GM18909 (cell line): ENCODE results near the gene MIA.
"Not testable (repeated sequence)": the region's sequence is repeated elsewhere in the genome, so short reads cannot be mapped to it uniquely, and the experiment has no call there.

Experiments
- ATAC-seq: cut with Tn5 transposase; IDR thresholded peaks from one replicate; pipeline ENCODE4 v1.9.1; 2021; ENCODE audit warnings: mild to moderate bottlenecking; ENCODE audit not compliant: unreplicated experiment, poor library complexity

MIA gene

GRCh38 chr19:40750058-40750873 is 25.1 kb upstream of the MIA start, which contains the start of gene ACTMAP:
Gene ACTMAP, minus strand, starts transcription at chr19:40750477. Its CDS starts 674 bp downstream, at chr19:40749803.
- ATAC-seq, result peak; percentile 86

DNA sequence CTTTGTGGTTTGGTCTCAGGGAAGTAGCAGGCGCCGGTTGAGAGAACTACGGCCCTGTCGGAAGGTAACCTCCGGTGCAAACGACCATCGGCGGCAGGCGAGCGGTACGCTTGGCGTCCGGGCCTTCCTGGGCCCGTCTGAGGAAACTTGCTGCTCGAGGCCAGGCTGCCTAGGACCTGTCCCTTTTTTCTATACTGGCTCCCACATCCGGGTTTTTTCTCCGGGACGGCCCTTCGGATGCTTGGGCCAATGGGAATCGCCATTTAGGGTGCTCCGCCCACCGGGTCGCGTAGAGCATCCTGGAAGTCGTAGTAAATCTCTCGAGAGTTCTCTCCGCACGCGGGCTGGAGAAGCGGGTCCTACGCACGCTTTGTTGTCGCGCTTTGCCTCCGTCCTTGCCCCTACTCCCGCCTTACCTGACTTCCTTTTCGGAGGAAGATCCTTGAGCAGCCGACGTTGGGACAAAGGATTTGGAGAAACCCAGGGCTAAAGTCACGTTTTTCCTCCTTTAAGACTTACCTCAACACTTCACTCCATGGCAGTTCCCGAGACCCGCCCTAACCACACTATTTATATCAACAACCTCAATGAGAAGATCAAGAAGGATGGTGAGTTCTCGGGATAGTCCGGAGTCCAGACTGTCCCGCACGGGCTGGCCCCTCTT is 24.3 kb upstream of the MIA start, which contains the start of gene SNRPA:
SNRPA (plus strand) TSS at position 330 of the 664 bp plus-strand sequence; CDS start at position 536, 206 bp downstream.
- ATAC-seq, result peak; percentile 50

- ATAC-seq, result no peak
Observed at GRCh38 chr19:40752257-40752781, 23.0 kb upstream of the MIA start.

DNA sequence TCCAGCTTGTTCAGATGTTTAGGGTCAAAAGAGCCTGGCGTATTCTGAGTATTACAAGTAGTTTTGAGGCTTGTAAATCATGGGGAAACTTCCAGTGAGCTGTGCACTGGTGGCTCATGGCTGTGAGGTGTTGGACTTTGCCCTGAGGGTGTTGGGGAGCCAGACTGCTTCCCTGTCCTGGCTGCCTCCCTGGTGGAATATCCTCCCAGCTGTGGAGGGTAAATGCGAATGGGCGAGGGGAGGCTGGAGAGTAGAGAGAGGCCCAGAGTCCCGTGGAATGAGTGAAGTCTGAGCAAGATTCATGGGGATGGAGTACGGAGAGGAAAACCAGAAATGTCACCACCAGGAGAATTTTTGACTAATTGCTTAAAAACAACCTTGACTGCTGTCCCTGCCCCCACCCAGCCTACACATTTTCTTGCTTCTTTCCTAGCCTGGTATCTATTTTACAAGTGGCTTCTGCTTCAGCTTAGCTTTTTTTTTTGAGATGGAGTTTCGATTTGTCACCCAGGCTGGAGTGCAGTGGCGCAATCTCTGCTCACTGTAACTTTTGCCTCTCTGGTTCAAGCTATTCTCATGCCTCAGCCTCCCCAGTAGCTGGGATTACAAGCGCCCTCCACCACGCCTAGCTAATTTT is 20.6 kb upstream of the MIA start:
- ATAC-seq, result no peak

- ATAC-seq, result no peak
Observed at GRCh38 chr19:40755248-40755624, 20.1 kb upstream of the MIA start.

DNA sequence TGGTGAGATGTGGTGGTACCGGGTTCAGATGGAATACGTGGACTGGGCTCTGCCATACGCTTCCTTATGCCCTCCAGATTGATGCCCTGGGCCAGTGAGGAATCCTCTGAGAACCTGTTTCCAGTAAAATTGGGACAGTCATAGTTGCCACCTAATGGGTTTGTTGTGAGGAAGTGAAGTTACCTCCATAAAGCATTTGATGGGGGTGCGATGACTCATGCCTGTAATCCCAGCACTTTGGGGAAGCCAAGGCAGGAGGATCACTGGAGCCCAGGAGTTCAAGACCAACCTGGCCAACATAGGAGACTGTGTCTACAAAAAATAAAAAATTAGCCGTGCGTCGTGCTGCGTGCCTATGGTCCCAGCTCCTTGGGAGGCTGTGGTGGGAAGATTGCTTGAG is 19.5 kb upstream of the MIA start:
- no peak for ATAC-seq

- ATAC-seq, result no peak
Observed at GRCh38 chr19:40756502-40757110, 18.7 kb upstream of the MIA start.

DNA sequence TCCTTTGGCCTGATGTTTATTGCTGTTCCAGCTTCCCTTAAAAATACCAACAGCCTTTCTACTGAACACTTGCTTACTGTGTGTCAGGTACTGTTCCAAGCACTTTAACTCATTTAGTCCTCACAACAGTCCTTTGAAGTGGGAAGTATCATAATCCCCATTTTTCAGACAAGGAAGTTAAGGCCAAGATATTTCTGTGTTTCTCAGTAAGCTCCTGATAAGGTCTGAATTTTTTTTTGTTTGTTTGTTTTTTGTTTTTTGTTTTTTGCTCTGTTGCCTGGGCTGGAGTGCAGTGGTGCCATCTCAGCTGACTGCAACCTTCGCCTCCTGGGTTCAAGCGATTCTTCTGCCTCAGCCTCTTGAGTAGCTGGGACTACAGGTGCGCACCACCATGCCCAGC is 16.8 kb upstream of the MIA start:
- ATAC-seq, result no peak

- no peak for ATAC-seq
Observed at GRCh38 chr19:40759352-40759751, 16.0 kb upstream of the MIA start.

GRCh38 chr19:40762754-40763470 is 12.4 kb upstream of the MIA start:
- ATAC-seq, result no peak

- no peak for ATAC-seq
Observed at GRCh38 chr19:40763526-40763925, 11.8 kb upstream of the MIA start.

DNA sequence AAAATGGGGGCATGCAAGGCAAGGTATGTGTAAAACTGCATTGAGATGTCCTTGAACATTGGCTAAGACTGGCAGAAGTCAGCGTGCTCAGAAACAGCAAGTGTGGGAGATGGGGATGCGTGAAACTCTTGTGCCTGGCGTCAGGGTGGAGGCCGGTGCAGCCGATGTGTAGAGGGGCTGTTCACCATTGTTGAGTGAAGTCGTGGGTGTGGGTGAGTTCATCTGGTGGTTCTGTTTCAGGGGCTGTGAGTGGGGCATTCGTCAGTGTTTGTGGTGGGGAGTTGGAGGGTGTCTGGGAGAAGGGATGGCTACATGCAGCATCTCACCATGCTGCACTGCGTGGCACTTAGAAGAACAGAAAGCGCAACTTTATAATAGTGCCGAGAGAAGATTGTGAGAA is 11.4 kb upstream of the MIA start:
- no peak for ATAC-seq

DNA sequence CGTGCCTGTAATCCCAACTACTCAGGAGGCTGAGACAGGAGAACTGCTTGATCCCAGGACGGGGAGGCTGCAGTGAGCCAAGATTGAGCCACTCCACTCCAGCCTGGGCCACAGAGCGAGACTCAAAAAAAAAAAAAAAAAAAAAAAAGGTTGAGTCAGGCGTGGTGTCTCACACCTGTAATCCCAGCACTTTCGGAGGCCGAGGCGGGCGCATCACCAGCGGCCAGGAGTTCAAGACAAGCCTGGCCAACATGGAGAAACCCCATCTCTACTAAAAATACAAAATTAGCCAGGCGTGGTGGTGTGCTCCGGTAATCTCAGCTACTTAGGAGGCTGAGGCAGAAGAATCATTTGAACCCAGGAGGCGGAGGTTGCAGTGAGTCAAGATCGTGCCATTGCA is 8.9 kb upstream of the MIA start:
- ATAC-seq, result not testable (repeated sequence)

GRCh38 chr19:40768869-40769268 is 6.5 kb upstream of the MIA start:
- no peak for ATAC-seq

DNA sequence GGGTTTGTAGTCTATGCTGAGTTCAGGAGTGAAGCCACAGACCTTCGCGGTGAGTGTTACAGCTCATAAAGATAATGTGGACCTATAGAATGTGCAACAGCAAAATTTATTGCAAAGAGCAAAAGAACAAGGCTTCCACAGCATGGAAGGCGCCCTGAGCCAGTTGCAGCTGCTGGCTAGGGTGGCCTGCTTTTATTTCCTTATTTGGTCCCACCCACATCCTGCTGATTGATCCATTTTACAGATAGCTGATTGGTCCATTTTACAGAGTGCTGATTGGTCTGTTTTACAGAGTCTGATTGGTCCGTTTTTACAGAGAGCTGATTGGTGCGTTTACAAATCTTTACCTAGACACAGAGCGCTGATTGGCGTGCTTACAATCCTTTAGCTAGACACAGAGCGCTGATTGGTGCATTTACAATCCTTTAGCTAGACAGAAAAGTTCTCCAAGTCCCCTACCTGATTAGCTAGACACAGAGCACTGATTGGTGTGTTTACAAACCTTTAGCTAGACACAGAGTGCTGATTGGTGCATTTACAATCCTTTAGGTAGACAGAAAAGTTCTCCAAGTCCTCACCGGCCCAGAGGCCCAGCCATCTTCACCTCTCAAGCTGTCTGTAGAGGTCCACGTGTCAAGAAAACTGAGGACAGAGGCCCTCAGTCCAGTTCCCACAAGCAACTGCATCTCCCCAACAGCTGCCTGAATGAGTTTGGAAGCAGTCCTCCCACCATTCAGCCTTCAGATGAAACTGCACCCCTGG is 4.0 kb upstream of the MIA start:
- not testable (repeated sequence) for ATAC-seq

DNA sequence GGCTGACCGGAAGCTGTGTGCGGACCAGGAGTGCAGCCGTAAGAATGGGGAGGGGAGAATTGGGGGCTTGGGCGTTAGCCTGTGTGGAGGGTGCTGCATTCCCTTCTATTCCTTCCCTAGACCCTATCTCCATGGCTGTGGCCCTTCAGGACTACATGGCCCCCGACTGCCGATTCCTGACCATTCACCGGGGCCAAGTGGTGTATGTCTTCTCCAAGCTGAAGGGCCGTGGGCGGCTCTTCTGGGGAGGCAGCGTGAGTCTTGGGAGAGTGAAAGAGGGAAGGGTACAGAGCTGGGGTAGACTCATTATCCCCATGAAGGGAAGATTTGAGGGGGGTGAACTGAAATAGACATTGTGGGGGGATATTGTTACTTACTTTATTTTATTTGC is 306 bp downstream of the MIA start:
- ATAC-seq, result no peak

DNA sequence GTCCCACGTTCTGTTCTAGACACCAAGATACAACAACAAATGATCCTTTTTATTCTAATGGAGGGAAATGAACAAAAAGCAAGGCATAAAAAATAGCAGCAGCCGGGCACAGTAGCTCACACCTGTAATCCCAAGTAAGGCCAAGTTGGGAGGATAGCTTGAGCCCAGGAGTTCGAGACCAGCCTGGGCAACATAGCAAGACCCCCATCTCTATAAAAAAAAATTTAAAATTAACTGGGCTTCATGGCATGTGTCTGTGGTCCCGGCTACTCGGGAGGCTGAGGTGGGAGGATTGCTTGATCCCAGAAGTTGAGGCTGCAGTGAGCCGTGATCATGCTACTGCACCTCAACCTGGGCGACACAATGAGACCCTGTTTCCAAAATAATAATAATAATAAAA is 1.0 kb downstream of the MIA start:
- ATAC-seq, result no peak

DNA sequence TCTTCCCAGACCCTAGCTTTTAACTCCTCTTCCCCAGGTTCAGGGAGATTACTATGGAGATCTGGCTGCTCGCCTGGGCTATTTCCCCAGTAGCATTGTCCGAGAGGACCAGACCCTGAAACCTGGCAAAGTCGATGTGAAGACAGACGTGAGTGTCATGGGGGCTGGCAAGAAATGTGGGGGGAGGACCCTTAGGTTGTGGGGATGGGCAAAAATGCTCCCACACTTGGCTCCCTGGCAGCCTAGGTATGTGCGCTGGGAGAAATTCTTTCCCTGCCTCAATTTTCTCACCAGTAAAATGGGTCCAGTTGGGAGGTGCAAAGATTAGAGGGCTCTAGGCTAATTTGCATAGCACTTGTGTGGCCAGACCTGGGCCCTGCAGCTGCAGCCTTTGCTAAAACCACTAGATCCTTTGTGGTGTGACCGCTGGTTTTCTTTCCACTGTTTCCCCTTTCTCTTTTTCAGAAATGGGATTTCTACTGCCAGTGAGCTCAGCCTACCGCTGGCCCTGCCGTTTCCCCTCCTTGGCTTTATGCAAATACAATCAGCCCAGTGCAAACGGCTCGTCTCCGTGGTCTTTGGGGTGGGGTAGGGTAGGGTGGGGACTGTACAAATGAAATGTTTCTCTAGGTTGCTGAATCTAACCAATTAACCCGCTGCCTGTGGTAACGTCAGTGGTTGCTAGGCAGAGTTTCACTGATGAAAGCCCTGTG is 1.8 kb downstream of the MIA start:
- ATAC-seq, result peak; percentile 61

DNA sequence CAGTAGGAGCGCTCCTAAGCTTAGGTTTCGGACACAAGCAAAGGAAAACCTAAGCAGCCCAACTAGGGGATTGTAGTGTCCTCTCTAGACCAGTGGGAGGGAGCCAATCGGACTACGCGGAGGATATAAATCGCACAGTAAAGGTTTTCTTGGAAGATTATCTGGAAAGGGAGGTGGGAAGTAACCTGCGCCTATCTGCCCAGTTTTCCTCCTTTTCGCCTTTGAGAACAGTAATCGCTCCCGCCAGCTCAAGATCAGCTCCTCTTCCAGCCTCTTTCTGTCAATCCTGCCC is 2.3 kb downstream of the MIA start:
- ATAC-seq, result no peak
